Naive thymus-derived CD4-positive, alpha-beta T cell (primary cell): Measurements from ENCODE around the gene KDM7A. TPM values are rescaled to one million over a fixed set of nuclear protein-coding genes. Genes with fewer than 3 reads are reported as not detected.

Experiments
- ATAC-seq: fragments of 150-1000 bp; cut with Tn5 transposase; 2 replicates; pipeline ENCODE4 v1.10.0; 2021; ENCODE audit warnings: mild to moderate bottlenecking, moderate library complexity
- CTCF ChIA-PET: fragments of 350-600 bp; sonication (Branson Sonifier 250); formaldehyde crosslinking; loops from one replicate; lab custom pipeline; 2021; ENCODE audit warnings: antibody characterized with exemption; lab: Charles Lee
- POLR2A ChIA-PET: fragments of 350-600 bp; sonication (Branson Sonifier 250); formaldehyde crosslinking; loops from one replicate; lab custom pipeline; 2021; ENCODE audit warnings: antibody characterized with exemption, inconsistent platforms; lab: Charles Lee
- DNase-seq, 9 donors: peaks; one replicate each; pipeline versions ENCODE4 v3.0.0 to v3.0.0-alpha.2; 2020 to 2022; ENCODE audit warnings: mixed read lengths in 1 of 9
- H3K27ac ChIP-seq: one replicate; pipeline ENCODE4 v1.7.0; 2013; ENCODE audit warnings: mild to moderate bottlenecking, low read depth, low read length, moderate library complexity
- H3K27me3 ChIP-seq, 2 donors: one replicate each; pipeline ENCODE4 v1.7.0; 2013; ENCODE audit warnings: low read length in 2 of 2, mild to moderate bottlenecking in 2 of 2, moderate library complexity in 2 of 2; ENCODE audit not compliant: control insufficient read depth in 2 of 2, insufficient read depth in 2 of 2
- H3K36me3 ChIP-seq, 3 experiments: 1 replicate in 2 of 3; 2 replicates in 1 of 3; pipeline ENCODE4 v1.7.0; 2013; ENCODE audit warnings: low read length in 3 of 3, mild to moderate bottlenecking in 3 of 3, moderate library complexity in 1 of 3; ENCODE audit not compliant: insufficient read depth in 3 of 3, control insufficient read depth in 2 of 3
- H3K4me1 ChIP-seq, 2 donors: one replicate each; pipeline ENCODE4 v1.7.0; 2013; ENCODE audit warnings: low read length in 2 of 2, mild to moderate bottlenecking in 2 of 2, moderate library complexity in 1 of 2; ENCODE audit not compliant: control insufficient read depth in 2 of 2, insufficient read depth in 2 of 2
- H3K4me3 ChIP-seq: 2 replicates; pipeline ENCODE4 v1.7.0; 2013; ENCODE audit warnings: mild to moderate bottlenecking, low read length
- H3K9me3 ChIP-seq, 3 experiments: 1 replicate in 2 of 3; 2 replicates in 1 of 3; pipeline ENCODE4 v1.7.0; 2013; ENCODE audit warnings: low read length in 3 of 3; ENCODE audit not compliant: control insufficient read depth in 2 of 3
- H3K27ac Mint-ChIP-seq, 9 donors: one replicate each; pipeline ENCODE4 v1.8.0; 2020 to 2022; ENCODE audit warnings: mixed read lengths in 9 of 9, mild to moderate bottlenecking in 8 of 9, moderate library complexity in 5 of 9, inconsistent platforms in 2 of 9
- H3K27me3 Mint-ChIP-seq, 5 donors: one replicate each; pipeline ENCODE4 v1.8.0; 2021 to 2022; ENCODE audit warnings: mixed read lengths in 5 of 5, mild to moderate bottlenecking in 1 of 5
- H3K36me3 Mint-ChIP-seq, 5 donors: one replicate each; pipeline ENCODE4 v1.8.0; 2020 to 2022; ENCODE audit warnings: mixed read lengths in 5 of 5, mild to moderate bottlenecking in 3 of 5, inconsistent platforms in 1 of 5
- H3K4me1 Mint-ChIP-seq, 7 donors: one replicate each; pipeline ENCODE4 v1.8.0; 2020 to 2022; ENCODE audit warnings: mixed read lengths in 7 of 7, mild to moderate bottlenecking in 3 of 7, inconsistent platforms in 1 of 7
- H3K4me3 Mint-ChIP-seq, 10 donors: one replicate each; pipeline ENCODE4 v1.8.0; 2020 to 2022; ENCODE audit warnings: mild to moderate bottlenecking in 10 of 10, mixed read lengths in 10 of 10, moderate library complexity in 6 of 10, inconsistent platforms in 2 of 10
- H3K9me3 Mint-ChIP-seq, 11 donors: one replicate each; pipeline ENCODE4 v1.8.0; 2020 to 2022; ENCODE audit warnings: mixed read lengths in 11 of 11, mild to moderate bottlenecking in 4 of 11, inconsistent platforms in 1 of 11, moderate library complexity in 1 of 11
- intact Hi-C, 2 donors: fragments of 100-400 bp; cut with micrococcal nuclease; formaldehyde crosslinking; loops; one replicate each; pipeline ENCODE4 v1.15.1; 2023
- polyA plus RNA-seq, 2 donors: library from polyadenylated mRNA; unstranded; fragments of 300-500 nt; fragmentation: Illumina TruSeq; gene quantifications; one replicate each; pipeline ENCODE4 v1.2.3, GENCODE V29; 2021
- total RNA-seq, 6 experiments: library from RNA in 5 of 6; stranded (reverse) in 5 of 6; gene quantifications; 1 replicate in 5 of 6; 2 replicates in 1 of 6; pipeline ENCODE4 v1.2.3 and lab custom pipeline; 2021 to 2026

Gene KDM7A
- total and polyA plus RNA-seq, 7 experiments from 2014 or later = 5.4 to 62.5 (median 40.5) TPM

DNA sequence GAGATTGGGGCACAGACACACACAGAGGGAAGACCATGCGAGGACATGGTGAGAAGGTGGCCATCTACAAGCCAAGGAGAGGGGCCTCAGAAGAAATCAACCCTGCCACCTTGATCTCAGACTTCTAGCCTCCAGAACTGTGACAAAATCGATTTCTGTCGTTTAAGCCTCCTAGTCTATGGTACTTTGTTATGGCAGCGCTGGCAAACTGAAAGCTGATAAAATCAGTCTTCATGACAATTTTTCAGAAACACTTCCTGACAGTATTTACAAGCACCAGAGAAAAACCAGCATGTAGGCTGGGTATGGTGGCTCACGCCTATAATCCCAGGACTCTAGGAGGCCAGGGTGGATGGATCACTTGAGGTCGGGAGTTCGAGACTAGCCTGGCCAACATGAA is 118.3 kb downstream of the KDM7A start:
- peak overlapping the region; percentile 27 to 94 (median 68) for H3K4me3 Mint-ChIP-seq
- ATAC-seq = no peak
- POLR2A ChIA-PET = no interaction called here

DNA sequence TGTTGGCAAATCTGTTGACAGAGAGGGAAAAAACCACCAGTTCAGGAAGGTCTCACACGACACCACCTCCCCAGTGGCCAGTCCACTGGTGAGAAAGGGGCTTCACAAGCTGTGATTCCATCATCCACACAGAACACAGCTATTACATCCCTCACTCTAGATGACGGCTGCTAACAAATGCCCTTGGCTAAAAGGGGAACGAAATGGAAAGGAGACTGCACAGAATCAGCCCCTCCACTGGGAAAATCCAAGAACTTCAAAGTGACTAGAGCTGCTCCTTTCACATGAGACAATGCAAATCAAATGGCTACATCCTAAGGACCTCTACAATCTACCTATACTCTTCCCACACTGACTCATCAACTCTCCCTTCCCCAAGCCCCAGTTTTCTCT is 119.6 kb downstream of the KDM7A start:
- peaks cover 14 to 53% (median 28%) of the 10 kb centered on the region in 5 donors for H3K36me3 Mint-ChIP-seq
- ChIA-PET CTCF (no interaction called here), POLR2A (interaction anchor here (0.5 kb wide), 1 partner anchor 665 kb away, joined by 3 read pairs; no protein-coding TSS in a partner anchor)
- Histone ChIP-seq H3K36me3 (peaks cover 0 to 29% (median 3%) of the 10 kb centered on the region in 3 experiments), H3K27ac (no peak overlapping the region), H3K4me1 (peaks cover 38 to 39% of the 10 kb centered on the region in 2 donors), H3K27me3 (no peaks in the 10 kb centered on the region), H3K9me3 (no peaks in the 10 kb centered on the region), H3K4me3 (no peak overlapping the region)
- no peak for ATAC-seq
- H3K27me3 Mint-ChIP-seq = no peaks in the 10 kb centered on the region
- H3K9me3 Mint-ChIP-seq = peaks cover 0 to 5% (median 0%) of the 10 kb centered on the region in 11 donors
- H3K4me1 Mint-ChIP-seq = peaks cover 56 to 91% (median 78%) of the 10 kb centered on the region in 7 donors
- intact Hi-C loops = loop anchor here in 1 of 2 donors (10.0 kb wide), 1 partner anchor 868 kb away; the partner anchor contains the start of gene BRAF
- no peak overlapping the region for H3K4me3 Mint-ChIP-seq
- H3K27ac Mint-ChIP-seq = peak overlapping the region in 3 of 9 donors; percentile 20 to 60 (median 25)
- DNase-seq = no peak

More for the DNA sequence above, 118.3 kb downstream of the KDM7A start:
- Histone ChIP-seq H3K4me1 (peaks cover 41 to 43% of the 10 kb centered on the region in 2 donors), H3K9me3 (no peaks in the 10 kb centered on the region), H3K27me3 (no peaks in the 10 kb centered on the region), H3K4me3 (no peak overlapping the region), H3K36me3 (peaks cover 0 to 33% (median 3%) of the 10 kb centered on the region in 3 experiments), H3K27ac (no peak overlapping the region)
- Mint-ChIP-seq H3K27ac (peak overlapping the region; percentile 56 to 86 (median 73)), H3K27me3 (no peaks in the 10 kb centered on the region), H3K9me3 (peaks cover 0 to 5% (median 0%) of the 10 kb centered on the region in 11 donors), H3K4me1 (peaks cover 54 to 87% (median 75%) of the 10 kb centered on the region in 7 donors), H3K36me3 (peaks cover 11 to 46% (median 20%) of the 10 kb centered on the region in 5 donors)
- CTCF ChIA-PET = no interaction called here
- intact Hi-C loops = loop anchor here in 1 of 2 donors (10.0 kb wide), 1 partner anchor 866 kb away; the partner anchor contains the start of gene BRAF
- DNase-seq = no peak

DNA sequence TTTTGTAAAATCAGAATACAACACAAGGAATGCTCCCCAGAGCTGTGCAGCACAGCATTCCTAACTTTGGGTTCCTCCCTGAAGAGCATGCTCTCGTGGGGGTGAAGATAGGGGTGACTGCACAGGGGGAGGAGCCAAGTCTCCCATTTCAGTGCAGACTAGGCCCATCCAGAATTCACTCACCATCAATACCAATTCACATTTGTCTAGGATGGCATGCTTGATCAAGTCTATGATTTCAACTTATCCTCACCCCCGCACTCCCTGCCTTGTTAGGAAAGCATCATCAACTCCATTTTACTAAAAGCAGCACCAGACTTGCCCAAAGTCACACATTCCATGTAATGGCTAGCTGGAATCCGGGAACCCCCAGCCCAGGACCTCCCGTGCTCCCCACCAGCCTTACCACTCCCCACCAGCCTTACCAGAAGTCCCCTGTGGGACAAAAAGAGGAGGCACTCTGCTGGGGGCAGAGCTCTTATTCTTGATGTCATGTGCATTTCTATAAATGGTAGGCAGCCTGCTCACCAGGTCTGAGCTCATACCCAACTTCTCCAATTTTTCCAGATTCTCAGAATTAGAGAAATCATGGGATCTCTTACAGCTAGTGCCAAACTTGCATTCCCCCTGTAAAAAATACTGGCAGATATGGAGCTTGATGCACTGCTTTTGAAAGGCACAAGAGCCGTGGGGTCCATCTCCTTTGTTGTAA is 120.2 kb downstream of the KDM7A start:
- Histone ChIP-seq H3K36me3 (peaks cover 0 to 34% (median 3%) of the 10 kb centered on the region in 3 experiments), H3K4me1 (peaks cover 34 to 36% of the 10 kb centered on the region in 2 donors), H3K27ac (no peak overlapping the region), H3K9me3 (no peaks in the 10 kb centered on the region), H3K4me3 (no peak overlapping the region), H3K27me3 (no peaks in the 10 kb centered on the region)
- intact Hi-C loops = loop anchor here in 1 of 2 donors (10.0 kb wide), 1 partner anchor 868 kb away; the partner anchor contains the start of gene BRAF
- peaks cover 51 to 90% (median 78%) of the 10 kb centered on the region in 7 donors for H3K4me1 Mint-ChIP-seq
- CTCF ChIA-PET = no interaction called here
- ATAC-seq (no peak), DNase-seq (no peak)
- no peaks in the 10 kb centered on the region for H3K27me3 Mint-ChIP-seq
- peaks cover 18 to 56% (median 29%) of the 10 kb centered on the region in 5 donors for H3K36me3 Mint-ChIP-seq
- POLR2A ChIA-PET = no interaction called here
- H3K4me3 Mint-ChIP-seq = no peak overlapping the region
- peak overlapping the region in 6 of 9 donors; percentile 20 to 76 (median 40) for H3K27ac Mint-ChIP-seq
- peaks cover 0 to 5% (median 0%) of the 10 kb centered on the region in 11 donors for H3K9me3 Mint-ChIP-seq

DNA sequence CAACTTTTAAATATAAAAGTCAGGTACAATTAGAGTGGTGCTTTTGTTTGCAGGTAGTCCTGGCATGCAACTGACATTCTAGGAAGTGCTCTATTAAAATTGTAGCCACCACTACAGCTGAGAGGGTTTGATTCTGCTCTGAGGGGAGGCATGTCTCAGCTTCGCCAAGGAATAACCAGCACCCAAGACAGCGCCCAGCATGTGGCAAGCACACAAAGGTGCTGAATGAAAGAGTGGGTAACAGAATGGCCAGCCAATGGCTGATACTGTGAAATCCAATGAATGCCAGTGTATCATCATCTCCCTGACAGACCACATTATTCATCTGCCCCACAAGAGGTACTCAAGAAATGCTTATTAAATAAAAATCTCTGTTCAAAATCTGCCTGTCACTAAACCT is 121.0 kb downstream of the KDM7A start:
- POLR2A ChIA-PET = no interaction called here

DNA sequence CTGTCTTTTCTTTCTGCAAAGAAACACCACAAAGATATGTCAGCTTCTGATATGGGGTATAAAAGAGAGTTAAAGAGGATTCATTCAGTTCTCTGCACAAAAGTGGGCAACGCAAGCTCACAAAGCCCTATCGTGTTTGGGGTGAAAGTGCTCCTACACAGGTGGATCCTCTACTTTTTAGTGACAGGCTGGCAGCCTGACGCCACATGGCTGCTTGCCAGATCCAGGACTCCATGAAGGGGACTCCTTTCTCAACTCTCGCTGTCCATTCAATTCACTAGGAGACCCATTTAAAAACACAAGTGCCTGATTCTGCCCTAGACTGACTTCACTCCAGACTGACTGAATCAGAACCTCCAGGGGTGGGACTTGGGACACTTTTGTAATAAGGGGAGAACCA is 122.0 kb downstream of the KDM7A start:
- Mint-ChIP-seq H3K27me3 (no peaks in the 10 kb centered on the region), H3K9me3 (no peaks in the 10 kb centered on the region), H3K4me1 (peaks cover 38 to 76% (median 69%) of the 10 kb centered on the region in 7 donors), H3K4me3 (no peak overlapping the region), H3K36me3 (peaks cover 18 to 50% (median 34%) of the 10 kb centered on the region in 5 donors), H3K27ac (peak overlapping the region in 3 of 9 donors; percentile 19 to 77 (median 48))
- no peak overlapping the region for H3K27ac ChIP-seq
- intact Hi-C loops = loop anchor here in 1 of 2 donors (1.0 to 10.0 kb wide), 2 partner anchors 8 to 870 kb away; partner anchors contain the start of genes BRAF and PARP12
- no peaks in the 10 kb centered on the region for H3K9me3 ChIP-seq
- POLR2A ChIA-PET = no interaction called here
- H3K36me3 ChIP-seq = peaks cover 0 to 43% (median 3%) of the 10 kb centered on the region in 3 experiments
- no peak overlapping the region for H3K4me3 ChIP-seq
- no peak for ATAC-seq
- H3K27me3 ChIP-seq = no peaks in the 10 kb centered on the region
- DNase-seq = no peak
- peaks cover 17 to 21% of the 10 kb centered on the region in 2 donors for H3K4me1 ChIP-seq
- CTCF ChIA-PET = interaction anchor here (1.0 kb wide), 1 partner anchor 93 kb away, joined by 3 read pairs; no protein-coding TSS in a partner anchor

More for the DNA sequence above, 121.0 kb downstream of the KDM7A start:
- intact Hi-C loops = loop anchor here in 1 of 2 donors (10.0 kb wide), 1 partner anchor 869 kb away; the partner anchor contains the start of gene BRAF
- no peaks in the 10 kb centered on the region for H3K9me3 ChIP-seq
- no peak for DNase-seq
- ATAC-seq = no peak
- H3K4me1 Mint-ChIP-seq = peaks cover 44 to 84% (median 70%) of the 10 kb centered on the region in 7 donors
- H3K27me3 ChIP-seq = no peaks in the 10 kb centered on the region
- H3K36me3 Mint-ChIP-seq = peaks cover 18 to 51% (median 30%) of the 10 kb centered on the region in 5 donors
- H3K4me1 ChIP-seq = peaks cover 27 to 29% of the 10 kb centered on the region in 2 donors
- H3K27ac ChIP-seq = no peak overlapping the region
- no peaks in the 10 kb centered on the region for H3K27me3 Mint-ChIP-seq
- no peak overlapping the region for H3K4me3 Mint-ChIP-seq
- no peak overlapping the region for H3K4me3 ChIP-seq
- peaks cover 0 to 36% (median 3%) of the 10 kb centered on the region in 3 experiments for H3K36me3 ChIP-seq
- peak overlapping the region in 3 of 9 donors; percentile 18 to 75 (median 21) for H3K27ac Mint-ChIP-seq
- peaks cover 0 to 3% (median 0%) of the 10 kb centered on the region in 11 donors for H3K9me3 Mint-ChIP-seq
- CTCF ChIA-PET = no interaction called here

DNA sequence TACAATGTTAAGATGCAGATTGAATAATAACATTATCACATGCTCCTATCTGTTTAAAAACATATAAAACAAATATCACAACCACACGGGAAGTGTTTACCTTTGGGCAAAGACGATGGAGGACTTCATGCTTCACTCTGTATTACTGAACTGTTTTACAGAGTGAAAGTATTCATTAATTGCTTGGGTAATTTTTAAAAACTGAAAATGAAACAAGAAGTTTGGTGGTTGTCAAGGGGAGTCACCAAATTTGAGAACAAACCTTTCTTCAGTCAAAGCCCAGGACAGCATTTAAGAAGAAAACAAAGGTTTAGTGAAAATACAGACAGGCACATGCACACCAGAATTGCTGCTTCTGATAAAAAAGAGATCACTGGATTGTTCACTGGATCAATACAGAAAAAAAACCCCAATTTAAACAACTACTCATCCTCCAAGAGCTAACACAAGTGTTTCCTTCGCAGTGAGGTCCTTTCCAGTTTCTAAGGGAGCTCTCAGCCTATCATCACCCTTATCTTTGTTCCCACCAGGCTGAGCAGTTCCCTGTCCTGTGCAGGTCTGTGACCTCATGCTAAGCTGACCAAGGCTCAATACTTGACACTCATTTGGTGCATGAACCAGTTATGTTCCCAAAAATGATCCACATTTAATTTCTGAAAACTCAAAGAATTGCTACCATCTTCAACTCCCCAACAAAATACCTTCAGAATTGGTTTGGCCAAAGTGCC is 122.8 kb downstream of the KDM7A start:
- Mint-ChIP-seq H3K9me3 (no peaks in the 10 kb centered on the region), H3K4me1 (peaks cover 31 to 68% (median 62%) of the 10 kb centered on the region in 7 donors), H3K27ac (peak overlapping the region in 4 of 9 donors; percentile 14 to 77 (median 29)), H3K36me3 (peaks cover 18 to 50% (median 34%) of the 10 kb centered on the region in 5 donors), H3K27me3 (no peaks in the 10 kb centered on the region), H3K4me3 (peak overlapping the region in 2 of 10 donors; percentile 19 to 29)
- ChIA-PET POLR2A (no interaction called here), CTCF (no interaction called here)
- intact Hi-C loops = loop anchor here in 1 of 2 donors (1.0 to 10.0 kb wide), 2 partner anchors 8 to 871 kb away; partner anchors contain the start of genes BRAF and PARP12
- no peak for DNase-seq
- no peak for ATAC-seq
- H3K4me1 ChIP-seq = peaks cover 9 to 13% of the 10 kb centered on the region in 2 donors
- H3K27me3 ChIP-seq = no peaks in the 10 kb centered on the region
- no peak overlapping the region for H3K27ac ChIP-seq
- H3K4me3 ChIP-seq = no peak overlapping the region
- H3K9me3 ChIP-seq = no peaks in the 10 kb centered on the region
- H3K36me3 ChIP-seq = peaks cover 0 to 50% (median 3%) of the 10 kb centered on the region in 3 experiments
